GM12878 (cell line): Measurements from ENCODE around the gene DKK3.

Experiments
- E2F4 ChIP-seq: IDR thresholded peaks from 2 replicates; pipeline ENCODE4 v1.6.1; 2012; ENCODE audit warnings: low read depth, low read length, improper control_type of control experiment
- ETV6 ChIP-seq, 2 experiments: fragments of 450-650 bp in 1 of 2; IDR thresholded peaks in 1 of 2; conservative IDR thresholded peaks in 1 of 2; 2 replicates each; pipeline ENCODE4 v1.6.1; 2014; ENCODE audit warnings: antibody characterized with exemption in 1 of 2, borderline replicate concordance in 1 of 2, low read depth in 1 of 2, mild to moderate bottlenecking in 1 of 2, moderate library complexity in 1 of 2
- JUND ChIP-seq: IDR thresholded peaks from 2 replicates; pipeline ENCODE4 v1.6.1; 2012; ENCODE audit warnings: low read depth, mild to moderate bottlenecking, low read length, improper control_type of control experiment, moderate library complexity
- MAX ChIP-seq: IDR thresholded peaks from 2 replicates; pipeline ENCODE4 v1.6.1; 2012; ENCODE audit warnings: low read depth, low read length, improper control_type of control experiment
- MTA2 ChIP-seq: fragments of 450-650 bp; IDR thresholded peaks from 2 replicates; pipeline ENCODE4 v1.6.1; 2016; ENCODE audit warnings: low read depth, mild to moderate bottlenecking, moderate library complexity
- MYC ChIP-seq: IDR thresholded peaks from 2 replicates; pipeline ENCODE4 v1.6.1; 2011; ENCODE audit warnings: mild to moderate bottlenecking, low read length, moderate library complexity, inconsistent platforms; ENCODE audit not compliant: insufficient read depth, insufficient replicate concordance, insufficient read length, severe bottlenecking
- NR2C2 ChIP-seq: IDR thresholded peaks from 2 replicates; pipeline ENCODE4 v1.6.1; 2011; ENCODE audit warnings: borderline replicate concordance, low read depth; ENCODE audit not compliant: control insufficient read depth, insufficient read length
- POLR2AphosphoS5 ChIP-seq: IDR thresholded peaks from 2 replicates; pipeline ENCODE4 v1.6.1; 2011; ENCODE audit warnings: mild to moderate bottlenecking, low read length, inconsistent platforms
- SIN3A ChIP-seq: IDR thresholded peaks from 2 replicates; pipeline ENCODE4 v1.6.1; 2012; ENCODE audit warnings: low read depth, low read length, improper control_type of control experiment
- SUZ12 ChIP-seq: fragments of 200-600 bp; sonication (generic); IDR thresholded peaks from one replicate; pipeline ENCODE4 v1.6.1; 2018; ENCODE audit warnings: antibody characterized with exemption, mild to moderate bottlenecking; ENCODE audit not compliant: unreplicated experiment
- TCF12 ChIP-seq: IDR thresholded peaks from 2 replicates; pipeline ENCODE4 v1.6.1; 2011; ENCODE audit warnings: low read depth, mild to moderate bottlenecking, low read length
- ZNF207 ChIP-seq: fragments of 450-650 bp; IDR thresholded peaks from 2 replicates; pipeline ENCODE4 v1.6.1; 2014; ENCODE audit warnings: antibody characterized with exemption, mild to moderate bottlenecking, borderline replicate concordance
- TF ChIP-seq, protein P1 (sequence below), 3 experiments: IDR thresholded peaks in 2 of 3; conservative IDR thresholded peaks in 1 of 3; 2 replicates each; pipeline ENCODE4 v1.5.1; 2011; ENCODE audit warnings: low read depth in 3 of 3, low read length in 3 of 3, mild to moderate bottlenecking in 3 of 3, control low read depth in 2 of 3, moderate library complexity in 2 of 3, inconsistent platforms in 1 of 3, mixed read lengths in 1 of 3; ENCODE audit not compliant: control insufficient read depth in 2 of 3, insufficient read depth in 1 of 3; ENCODE audit errors: extremely low read depth in 1 of 3

GRCh38 chr11:11915625-11916024 is 92.8 kb downstream of the DKK3 start:
- TF ChIP-seq JUND (no peak), POLR2AphosphoS5 (no peak), ETV6 (conservative IDR thresholded peaks at IDR 0.05 in 1 of 2, IDR thresholded peaks at IDR 0.05 in 1 of 2; ENCODE audit: borderline replicate concordance in 1 of 2, low read depth in 1 of 2) (no peak), NR2C2 (no peak), E2F4 (no peak), MAX (no peak), TCF12 (no peak), SUZ12 (no peak), MYC (no peak), MTA2 (no peak), ZNF207 (no peak), SIN3A (no peak)
- TF ChIP-seq, protein P1, sequence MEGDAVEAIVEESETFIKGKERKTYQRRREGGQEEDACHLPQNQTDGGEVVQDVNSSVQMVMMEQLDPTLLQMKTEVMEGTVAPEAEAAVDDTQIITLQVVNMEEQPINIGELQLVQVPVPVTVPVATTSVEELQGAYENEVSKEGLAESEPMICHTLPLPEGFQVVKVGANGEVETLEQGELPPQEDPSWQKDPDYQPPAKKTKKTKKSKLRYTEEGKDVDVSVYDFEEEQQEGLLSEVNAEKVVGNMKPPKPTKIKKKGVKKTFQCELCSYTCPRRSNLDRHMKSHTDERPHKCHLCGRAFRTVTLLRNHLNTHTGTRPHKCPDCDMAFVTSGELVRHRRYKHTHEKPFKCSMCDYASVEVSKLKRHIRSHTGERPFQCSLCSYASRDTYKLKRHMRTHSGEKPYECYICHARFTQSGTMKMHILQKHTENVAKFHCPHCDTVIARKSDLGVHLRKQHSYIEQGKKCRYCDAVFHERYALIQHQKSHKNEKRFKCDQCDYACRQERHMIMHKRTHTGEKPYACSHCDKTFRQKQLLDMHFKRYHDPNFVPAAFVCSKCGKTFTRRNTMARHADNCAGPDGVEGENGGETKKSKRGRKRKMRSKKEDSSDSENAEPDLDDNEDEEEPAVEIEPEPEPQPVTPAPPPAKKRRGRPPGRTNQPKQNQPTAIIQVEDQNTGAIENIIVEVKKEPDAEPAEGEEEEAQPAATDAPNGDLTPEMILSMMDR (IDR thresholded peaks at IDR 0.05 in 2 of 3, conservative IDR thresholded peaks at IDR 0.05 in 1 of 3; ENCODE audit: control insufficient read depth in 2 of 3, extremely low read depth in 1 of 3, insufficient read depth in 1 of 3, low read depth in 3 of 3, low read length in 3 of 3), result no peak
